Skeletal muscle cell (primary cell): ENCODE results near the gene RAB8A.
A peak's percentile ranks its signal among the peaks of the same experiment; 100 is the strongest.
"Not testable (repeated sequence)": the region's sequence is repeated elsewhere in the genome, so short reads cannot be mapped to it uniquely, and the experiment has no call there.

Experiments used
- DNase-seq: peaks from one replicate; pipeline ENCODE4 v3.0.0-alpha.2; 2010; ENCODE audit warnings: low read depth
- H3K4me3 ChIP-seq: 2 replicates; pipeline ENCODE4 v1.5.1; 2011; ENCODE audit warnings: low read depth, mild to moderate bottlenecking, control low read depth, low read length, moderate library complexity

The RAB8A gene

GRCh38 chr19:16077984-16078758 lies 33.5 kb upstream of the RAB8A start:
- DNase-seq, result no peak
- peak overlapping the region; percentile 77 for H3K4me3 ChIP-seq

GRCh38 chr19:16078759-16079707 lies 32.7 kb upstream of the RAB8A start:
- DNase-seq, result peak; percentile 89
- peak overlapping the region; percentile 77 for H3K4me3 ChIP-seq

GRCh38 chr19:16084067-16084685 lies 27.5 kb upstream of the RAB8A start:
- DNase-seq, result no peak
- H3K4me3 ChIP-seq, result no peak overlapping the region

- H3K4me3 ChIP-seq, result no peak overlapping the region
- no peak for DNase-seq
Measured at GRCh38 chr19:16085115-16085514, 26.6 kb upstream of the RAB8A start.

- not testable (repeated sequence) for H3K4me3 ChIP-seq, DNase-seq
Measured at GRCh38 chr19:16087404-16087803, 24.3 kb upstream of the RAB8A start.

GRCh38 chr19:16087940-16088339 lies 23.7 kb upstream of the RAB8A start:
- H3K4me3 ChIP-seq, result no peak overlapping the region
- no peak for DNase-seq

- DNase-seq, result no peak
- no peak overlapping the region for H3K4me3 ChIP-seq
Measured at GRCh38 chr19:16088351-16089009, 23.2 kb upstream of the RAB8A start.

GRCh38 chr19:16089010-16089846 lies 22.5 kb upstream of the RAB8A start:
- H3K4me3 ChIP-seq, result no peak overlapping the region
- DNase-seq, result no peak

GRCh38 chr19:16091546-16092475 lies 19.9 kb upstream of the RAB8A start:
- no peak for DNase-seq

GRCh38 chr19:16094360-16095070 lies 17.2 kb upstream of the RAB8A start:
- H3K4me3 ChIP-seq, result no peak overlapping the region
- DNase-seq, result no peak

More at GRCh38 chr19:16091546-16092475, 19.9 kb upstream of the RAB8A start:
- no peak overlapping the region for H3K4me3 ChIP-seq

GRCh38 chr19:16095071-16095571 lies 16.6 kb upstream of the RAB8A start:
- DNase-seq, result no peak
- no peak overlapping the region for H3K4me3 ChIP-seq

GRCh38 chr19:16096280-16096855 lies 15.3 kb upstream of the RAB8A start:
- no peak for DNase-seq
- no peak overlapping the region for H3K4me3 ChIP-seq

GRCh38 chr19:16098416-16098768 lies 13.3 kb upstream of the RAB8A start:
- H3K4me3 ChIP-seq, result no peak overlapping the region
- DNase-seq, result no peak

- H3K4me3 ChIP-seq, result no peak overlapping the region
- DNase-seq, result no peak
Measured at GRCh38 chr19:16098821-16099220, 12.9 kb upstream of the RAB8A start.

GRCh38 chr19:16099314-16099965 lies 12.2 kb upstream of the RAB8A start:
- H3K4me3 ChIP-seq, DNase-seq: not testable (repeated sequence)

GRCh38 chr19:16100524-16100923 lies 11.2 kb upstream of the RAB8A start:
- no peak overlapping the region for H3K4me3 ChIP-seq
- DNase-seq, result no peak
